Effector memory CD4-positive, alpha-beta T cell (primary cell): ENCODE data around the gene LRBA.
A peak's percentile ranks its signal among the peaks of the same experiment; 100 is the strongest.

Source experiments
- DNase-seq, 3 donors: peaks; one replicate each; pipeline ENCODE4 v3.0.0-alpha.2; 2020
- H3K27ac ChIP-seq: 2 replicates; pipeline ENCODE4 v1.7.0; 2013; ENCODE audit warnings: mild to moderate bottlenecking, low read length, moderate library complexity; ENCODE audit not compliant: insufficient read depth, poor library complexity, severe bottlenecking
- H3K27me3 ChIP-seq: replicated peaks from 2 replicates; pipeline ENCODE4 v1.7.0; 2013; ENCODE audit warnings: mild to moderate bottlenecking, low read length; ENCODE audit not compliant: insufficient read depth, control insufficient read depth, poor library complexity, severe bottlenecking
- H3K36me3 ChIP-seq: 2 replicates; pipeline ENCODE4 v1.7.0; 2013; ENCODE audit warnings: mild to moderate bottlenecking, low read length, moderate library complexity; ENCODE audit not compliant: control insufficient read depth, insufficient read depth
- H3K4me1 ChIP-seq: 2 replicates; pipeline ENCODE4 v1.7.0; 2013; ENCODE audit warnings: low read length, mild to moderate bottlenecking; ENCODE audit not compliant: control insufficient read depth, insufficient read depth, poor library complexity, severe bottlenecking
- H3K4me3 ChIP-seq: 2 replicates; pipeline ENCODE4 v1.7.0; 2013; ENCODE audit warnings: low read length, low read depth, mild to moderate bottlenecking; ENCODE audit not compliant: insufficient read depth, poor library complexity, severe bottlenecking
- H3K9me3 ChIP-seq: 2 replicates; pipeline ENCODE4 v1.7.0; 2013; ENCODE audit warnings: mild to moderate bottlenecking, low read length, moderate library complexity; ENCODE audit not compliant: control insufficient read depth

LRBA gene

DNA sequence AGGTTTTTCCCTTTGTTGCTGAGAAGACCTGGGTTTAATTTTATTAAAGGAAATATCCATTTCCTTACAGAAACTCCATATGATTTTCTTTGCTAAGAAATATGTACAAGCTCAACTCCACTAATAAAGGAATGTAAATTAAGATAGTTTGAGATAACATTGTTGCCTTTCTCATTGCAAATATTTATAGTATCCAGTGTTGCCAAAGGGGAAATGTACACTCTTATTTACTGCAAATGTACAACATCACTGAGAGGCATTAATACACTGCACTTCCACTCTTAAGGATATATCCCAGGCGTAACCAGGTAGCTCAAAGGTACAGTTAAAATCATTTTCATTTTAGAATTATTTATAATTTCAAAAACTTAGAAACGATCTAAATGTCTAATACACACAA lies 7.5 kb upstream of the LRBA start:
- no peaks in the 10 kb centered on the region for H3K4me1 ChIP-seq
- H3K36me3 ChIP-seq: no peaks in the 10 kb centered on the region
- no peak overlapping the region for H3K27ac ChIP-seq
- H3K9me3 ChIP-seq: no peaks in the 10 kb centered on the region
- no peak overlapping the region for H3K4me3 ChIP-seq
- no peak for DNase-seq
- H3K27me3 ChIP-seq: no peaks in the 10 kb centered on the region

DNA sequence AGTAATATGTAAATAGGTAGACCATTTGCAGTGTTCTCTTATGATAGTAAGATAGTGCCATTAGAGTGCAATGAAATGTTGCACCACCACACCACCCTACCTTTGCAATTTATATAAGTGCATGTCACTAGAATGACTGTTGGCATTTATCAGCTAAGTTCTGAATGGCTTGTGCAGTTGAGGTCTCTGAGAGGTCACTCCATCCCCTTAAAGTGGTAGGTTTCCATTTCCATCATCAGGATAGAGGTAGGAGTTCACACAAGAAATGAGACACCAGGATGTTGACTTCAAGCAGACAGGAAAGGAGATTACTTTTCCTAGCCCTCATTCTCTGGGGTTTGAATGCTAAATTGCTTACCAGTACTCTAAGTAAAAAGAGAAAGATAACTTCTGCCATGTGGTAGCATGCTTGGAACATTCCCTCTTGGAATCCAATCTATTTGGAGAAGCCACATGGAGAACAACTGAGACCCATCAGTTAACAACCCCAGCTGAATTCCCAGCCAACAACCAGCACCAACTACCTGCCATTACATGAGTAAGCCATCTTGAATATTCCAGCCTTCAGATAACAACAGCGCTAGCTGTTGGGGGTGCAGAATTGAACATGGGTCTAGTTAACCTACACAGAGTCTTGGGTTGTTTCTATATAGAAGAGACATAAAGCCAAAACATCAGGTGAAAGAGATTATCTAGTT lies 6.7 kb upstream of the LRBA start:
- Histone ChIP-seq H3K27me3 (no peaks in the 10 kb centered on the region), H3K9me3 (no peaks in the 10 kb centered on the region), H3K4me1 (no peaks in the 10 kb centered on the region), H3K27ac (no peak overlapping the region), H3K4me3 (no peak overlapping the region), H3K36me3 (no peaks in the 10 kb centered on the region)
- DNase-seq: no peak

DNA sequence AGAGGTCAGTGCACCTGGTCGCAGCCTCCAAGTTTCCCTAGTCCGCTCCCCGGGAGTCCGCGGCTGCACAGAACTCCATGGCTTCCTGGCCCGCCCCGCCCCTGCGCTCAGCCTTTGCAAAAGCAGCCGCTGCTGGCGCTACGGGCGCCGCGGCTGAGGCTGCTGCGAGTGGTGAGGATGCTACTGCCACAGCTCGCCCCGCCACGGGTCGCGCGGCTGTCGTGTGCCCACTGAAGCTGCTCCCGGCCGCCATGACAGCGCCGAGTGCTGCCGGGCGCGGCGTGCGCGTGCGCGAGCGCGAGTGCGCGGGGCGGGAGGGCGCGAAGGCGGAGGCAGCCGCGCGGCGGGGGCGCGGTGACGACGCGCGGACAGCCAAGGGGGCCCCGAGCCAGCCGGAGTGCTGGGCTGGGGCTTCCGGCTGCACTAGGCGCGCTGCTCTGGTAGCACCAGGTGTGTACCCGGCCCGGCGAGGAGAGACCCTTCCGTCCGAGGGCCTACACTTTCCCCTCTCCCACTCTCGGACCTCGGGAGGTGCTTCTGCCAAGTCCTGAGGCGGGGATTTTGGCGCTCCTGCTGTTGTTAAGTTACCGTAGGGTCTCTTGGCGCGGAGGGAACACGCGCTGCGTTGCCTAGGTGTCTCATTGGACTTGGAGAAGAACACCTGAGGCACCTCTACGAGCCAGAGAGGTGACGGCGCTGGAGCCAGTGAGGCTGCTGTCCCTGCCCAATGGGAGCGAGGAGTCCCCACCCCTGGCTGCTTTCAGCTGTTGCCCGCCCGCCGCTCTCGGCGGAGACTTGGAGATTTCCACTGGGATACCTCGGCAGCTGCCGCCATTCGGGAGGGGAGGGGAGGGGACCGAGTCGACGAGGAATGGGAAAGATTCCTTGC lies 619 bp upstream of the LRBA start:
- H3K4me1 ChIP-seq: peaks cover 16% of the 10 kb centered on the region
- DNase-seq: peak; percentile 62 to 72 (median 72)
- no peaks in the 10 kb centered on the region for H3K36me3 ChIP-seq
- peak overlapping the region; percentile 91 for H3K27ac ChIP-seq
- peak overlapping the region; percentile 94 for H3K4me3 ChIP-seq
- no peaks in the 10 kb centered on the region for H3K27me3 ChIP-seq
- no peaks in the 10 kb centered on the region for H3K9me3 ChIP-seq

DNA sequence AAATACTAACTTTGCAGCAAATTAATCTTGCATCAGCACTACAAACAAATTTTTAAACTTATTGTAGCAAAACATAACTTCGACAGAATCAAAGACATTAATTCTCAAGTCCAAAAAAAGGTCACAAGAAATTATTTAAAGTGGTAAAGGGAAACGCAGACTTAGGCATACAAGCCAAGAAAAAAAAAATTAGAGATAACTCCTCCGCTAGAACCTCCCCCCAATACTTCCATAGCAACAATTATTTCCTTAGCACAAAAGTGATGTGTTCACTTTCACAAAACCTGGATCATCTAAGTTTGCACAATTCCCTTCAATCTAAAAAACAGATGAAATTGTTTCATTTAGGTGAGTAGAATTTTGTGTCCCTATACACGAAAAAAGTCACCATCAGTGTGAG lies 1.1 kb downstream of the LRBA start:
- Histone ChIP-seq H3K27ac (no peak overlapping the region), H3K4me1 (peaks cover 16% of the 10 kb centered on the region), H3K4me3 (peak overlapping the region; percentile 94), H3K9me3 (no peaks in the 10 kb centered on the region), H3K36me3 (peaks cover 3% of the 10 kb centered on the region), H3K27me3 (no peaks in the 10 kb centered on the region)
- no peak for DNase-seq

DNA sequence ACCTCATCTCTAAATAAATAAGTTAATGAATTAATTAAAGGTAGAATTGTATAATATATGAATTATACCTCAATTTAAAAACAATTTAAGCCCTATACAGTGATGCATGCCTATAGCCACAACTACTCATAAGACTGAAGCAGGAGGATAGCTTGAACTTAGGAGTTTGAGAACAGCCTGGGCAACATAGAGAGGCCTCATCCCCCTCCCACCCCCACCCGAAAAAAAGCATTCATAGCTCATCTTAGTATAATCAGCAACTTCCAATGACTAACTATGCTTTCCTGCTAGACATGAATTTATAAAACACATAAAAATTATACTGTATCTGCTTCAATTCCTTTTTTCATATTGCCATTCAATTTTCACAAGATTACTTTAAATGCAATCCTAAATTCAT lies 1.6 kb downstream of the LRBA start:
- H3K27ac ChIP-seq: no peak overlapping the region
- peak overlapping the region; percentile 94 for H3K4me3 ChIP-seq
- peaks cover 3% of the 10 kb centered on the region for H3K36me3 ChIP-seq
- no peaks in the 10 kb centered on the region for H3K9me3 ChIP-seq
- H3K27me3 ChIP-seq: no peaks in the 10 kb centered on the region
- no peak for DNase-seq
- H3K4me1 ChIP-seq: peaks cover 16% of the 10 kb centered on the region

DNA sequence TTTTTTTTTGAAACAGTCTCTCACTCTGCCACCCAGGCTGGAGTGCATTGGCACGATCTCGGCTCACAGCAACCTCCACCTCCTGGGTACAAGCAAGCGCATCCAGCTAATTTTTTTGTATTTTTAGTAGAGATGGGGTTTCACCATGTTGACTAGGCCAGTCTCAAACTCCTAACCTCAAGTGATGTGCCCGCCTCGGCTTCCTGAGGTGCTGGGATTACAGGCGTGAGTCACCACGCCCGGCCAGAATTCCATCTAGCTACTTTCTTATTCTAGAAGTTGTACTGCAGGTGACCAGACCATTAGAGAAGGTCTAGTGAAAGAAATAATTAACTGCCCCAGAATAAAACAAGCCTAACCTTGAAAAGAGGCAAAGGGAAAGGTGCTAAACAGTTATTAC lies 2.3 kb downstream of the LRBA start:
- Histone ChIP-seq H3K4me1 (peaks cover 16% of the 10 kb centered on the region), H3K9me3 (no peaks in the 10 kb centered on the region), H3K36me3 (peaks cover 3% of the 10 kb centered on the region), H3K27ac (no peak overlapping the region), H3K27me3 (no peaks in the 10 kb centered on the region), H3K4me3 (peak overlapping the region; percentile 94)
- DNase-seq: peak in 1 of 3 donors; percentile 1

DNA sequence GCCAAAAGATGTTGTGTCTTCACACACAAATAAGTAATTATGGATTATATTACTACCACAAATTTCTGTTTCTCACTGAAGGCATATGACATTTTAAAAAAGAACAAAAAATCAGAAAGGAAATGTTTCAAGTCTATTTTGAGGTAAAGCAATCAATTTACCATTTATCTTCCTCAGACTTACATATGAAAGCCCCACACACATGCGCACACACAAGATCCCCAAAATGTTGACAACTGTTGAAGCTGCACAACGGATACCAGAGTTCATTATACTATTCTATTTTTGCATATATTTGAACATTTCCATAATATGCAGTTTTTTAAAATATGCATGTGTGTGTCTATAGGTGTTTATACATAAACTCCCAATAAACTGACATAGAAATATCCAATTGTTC lies 2.7 kb downstream of the LRBA start:
- H3K27ac ChIP-seq: no peak overlapping the region
- DNase-seq: no peak

DNA sequence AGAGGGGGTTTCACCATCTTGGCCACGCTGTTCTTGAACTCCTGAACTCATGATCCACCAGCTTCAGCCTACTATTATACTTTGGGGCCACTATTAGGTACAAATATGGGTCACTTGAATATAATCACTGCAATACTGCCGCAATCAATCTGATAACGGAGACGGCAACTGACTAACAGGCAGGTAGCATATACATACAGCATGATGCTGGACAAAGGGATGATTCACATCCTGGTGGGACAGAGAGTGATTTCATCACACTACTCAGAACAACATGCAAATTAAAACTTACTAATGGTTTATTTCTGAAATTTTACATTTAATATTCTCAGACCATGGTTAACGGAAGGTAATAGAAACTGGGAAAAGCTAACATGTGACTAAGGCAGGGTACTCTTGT lies 10.9 kb downstream of the LRBA start:
- Histone ChIP-seq H3K27me3 (no peaks in the 10 kb centered on the region), H3K4me1 (no peaks in the 10 kb centered on the region), H3K9me3 (no peaks in the 10 kb centered on the region), H3K4me3 (no peak overlapping the region), H3K36me3 (no peaks in the 10 kb centered on the region), H3K27ac (no peak overlapping the region)
- DNase-seq: no peak

More for the DNA sequence above, 2.7 kb downstream of the LRBA start:
- Histone ChIP-seq H3K9me3 (no peaks in the 10 kb centered on the region), H3K36me3 (peaks cover 3% of the 10 kb centered on the region), H3K4me3 (peak overlapping the region; percentile 94), H3K4me1 (peaks cover 16% of the 10 kb centered on the region), H3K27me3 (no peaks in the 10 kb centered on the region)

DNA sequence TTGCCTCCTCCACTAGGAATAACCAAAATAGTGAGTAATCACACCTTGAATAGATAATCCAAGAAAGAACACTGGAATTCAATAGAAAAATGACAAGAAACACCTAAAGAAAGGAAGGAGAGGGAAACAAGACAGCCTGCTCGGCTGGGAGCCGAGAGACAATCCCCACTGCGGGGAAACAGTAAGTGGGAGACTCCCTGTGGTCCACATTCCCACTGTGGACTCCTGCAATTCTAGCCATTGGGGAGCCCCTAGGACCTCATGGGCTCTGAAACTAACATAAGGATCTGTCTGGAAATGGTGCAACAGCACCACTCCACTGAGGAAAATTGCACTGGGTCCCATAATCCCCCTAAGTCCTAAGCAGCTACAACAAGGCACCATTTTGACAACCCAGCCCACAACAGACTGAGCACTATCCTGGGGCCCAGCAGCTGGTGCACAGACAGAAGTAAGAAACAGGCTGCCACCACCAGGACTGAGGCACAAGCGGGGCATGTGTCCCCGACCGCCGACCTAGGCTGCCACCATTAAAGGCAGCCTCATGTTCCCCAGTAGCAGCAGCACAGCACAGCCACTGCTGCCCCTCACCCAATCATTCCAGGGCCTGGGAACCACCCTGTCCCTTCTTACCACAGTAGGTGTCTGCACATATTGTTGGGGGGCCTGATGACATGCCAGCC lies 14.2 kb downstream of the LRBA start:
- DNase-seq: no peak
- Histone ChIP-seq H3K4me3 (no peak overlapping the region), H3K27me3 (no peaks in the 10 kb centered on the region)

DNA sequence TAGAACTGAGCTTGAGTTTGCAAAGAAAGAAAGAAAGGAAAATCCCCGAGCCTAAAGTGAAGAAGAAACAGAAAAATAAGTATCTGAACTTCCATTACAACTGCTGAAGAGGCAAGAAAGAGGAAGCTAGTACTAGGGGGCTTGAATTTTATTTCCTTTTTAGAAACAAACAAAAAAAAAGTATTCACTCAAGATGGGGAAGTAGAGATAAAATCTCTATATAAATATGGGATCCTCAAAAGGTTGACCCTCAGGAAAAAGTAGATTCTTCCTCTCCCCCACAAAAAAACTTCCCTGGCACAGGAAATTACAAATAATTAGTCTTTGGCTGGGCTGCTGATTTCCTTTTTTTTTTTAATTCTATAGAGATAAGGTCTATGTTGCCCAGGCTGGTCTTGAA lies 16.0 kb downstream of the LRBA start:
- Histone ChIP-seq H3K36me3 (no peaks in the 10 kb centered on the region), H3K27ac (no peak overlapping the region), H3K4me1 (no peaks in the 10 kb centered on the region), H3K9me3 (no peaks in the 10 kb centered on the region), H3K4me3 (no peak overlapping the region), H3K27me3 (no peaks in the 10 kb centered on the region)
- no peak for DNase-seq

More for the DNA sequence above, 14.2 kb downstream of the LRBA start:
- Histone ChIP-seq H3K27ac (no peak overlapping the region), H3K4me1 (no peaks in the 10 kb centered on the region), H3K36me3 (no peaks in the 10 kb centered on the region), H3K9me3 (no peaks in the 10 kb centered on the region)
